ENCODE measurements around the gene XYLT1. TPM values are rescaled to one million over a fixed set of nuclear protein-coding genes. Genes with fewer than 3 reads are reported as not detected.

The XYLT1 gene
- total RNA-seq, 2 experiments from 2014 or later, result 46.6 to 50.1 TPM

GRCh38 chr16:17432901-17433576 lies 37.7 kb downstream of the XYLT1 start:
- Mint-ChIP-seq H3K4me3 (no peak overlapping the region), H3K27ac (no peak overlapping the region), H3K27me3 (no peaks in the 10 kb centered on the region), H3K36me3 (ENCODE audit: low read depth) (peaks cover 71% of the 10 kb centered on the region), H3K4me1 (peaks cover 23% of the 10 kb centered on the region), H3K9me3 (no peaks in the 10 kb centered on the region)
- CTCF ChIA-PET, result interaction anchor here (0.8 to 1.0 kb wide), 3 partner anchors 8 to 160 kb away, joined by 3 to 5 read pairs (median 3); no protein-coding TSS in a partner anchor
- POLR2A ChIA-PET, result interaction anchor here (0.6 kb wide), 1 partner anchor 1406 kb away, joined by 6 read pairs; no protein-coding TSS in a partner anchor
- no peak for DNase-seq

- peaks cover 19% of the 10 kb centered on the region for H3K4me1 Mint-ChIP-seq
- no peaks in the 10 kb centered on the region for H3K9me3 Mint-ChIP-seq
- H3K36me3 Mint-ChIP-seq (ENCODE audit: low read depth), result peaks cover 67% of the 10 kb centered on the region
- no peak overlapping the region for H3K4me3 Mint-ChIP-seq
- DNase-seq, result no peak
- ChIA-PET CTCF (interaction anchor here (0.6 kb wide), 1 partner anchor 1628 kb away, joined by 4 read pairs; no protein-coding TSS in a partner anchor), POLR2A (no interaction called here)
- no peaks in the 10 kb centered on the region for H3K27me3 Mint-ChIP-seq
- no peak overlapping the region for H3K27ac Mint-ChIP-seq
These were observed 38.7 kb downstream of the XYLT1 start for GRCh38 chr16:17431968-17432625.

- CTCF ChIA-PET, result interaction anchor here (0.9 kb wide), 1 partner anchor 11 kb away, joined by 3 read pairs; no protein-coding TSS in a partner anchor
- H3K9me3 Mint-ChIP-seq, result no peaks in the 10 kb centered on the region
- H3K27ac Mint-ChIP-seq, result no peak overlapping the region
- POLR2A ChIA-PET, result interaction anchor here (0.6 kb wide), 2 partner anchors 14 to 85 kb away, joined by 3 to 4 read pairs; no protein-coding TSS in a partner anchor
- no peak overlapping the region for H3K4me3 Mint-ChIP-seq
- H3K27me3 Mint-ChIP-seq, result no peaks in the 10 kb centered on the region
- DNase-seq, result no peak
- peaks cover 17% of the 10 kb centered on the region for H3K4me1 Mint-ChIP-seq
- H3K36me3 Mint-ChIP-seq (ENCODE audit: low read depth), result peaks cover 64% of the 10 kb centered on the region
These were observed 39.7 kb downstream of the XYLT1 start for GRCh38 chr16:17431012-17431411.

GRCh38 chr16:17426451-17426850 lies 44.3 kb downstream of the XYLT1 start:
- POLR2A ChIA-PET, result no interaction called here
- peaks cover 48% of the 10 kb centered on the region for H3K36me3 Mint-ChIP-seq (ENCODE audit: low read depth)
- CTCF ChIA-PET, result no interaction called here

GRCh38 chr16:17424771-17425170 lies 46.0 kb downstream of the XYLT1 start:
- Mint-ChIP-seq H3K27ac (no peak overlapping the region), H3K36me3 (ENCODE audit: low read depth) (peaks cover 42% of the 10 kb centered on the region), H3K27me3 (no peaks in the 10 kb centered on the region), H3K4me1 (peaks cover 18% of the 10 kb centered on the region), H3K9me3 (peaks cover 5% of the 10 kb centered on the region), H3K4me3 (no peak overlapping the region)
- DNase-seq, result no peak
- ChIA-PET CTCF (interaction anchor here (0.9 to 1.0 kb wide), 3 partner anchors 8 to 10 kb away, joined by 3 to 4 read pairs (median 3); no protein-coding TSS in a partner anchor), POLR2A (no interaction called here)

More at GRCh38 chr16:17426451-17426850, 44.3 kb downstream of the XYLT1 start:
- no peak overlapping the region for H3K4me3 Mint-ChIP-seq
- H3K27ac Mint-ChIP-seq, result no peak overlapping the region
- H3K9me3 Mint-ChIP-seq, result peaks cover 5% of the 10 kb centered on the region
- no peaks in the 10 kb centered on the region for H3K27me3 Mint-ChIP-seq
- H3K4me1 Mint-ChIP-seq, result peaks cover 15% of the 10 kb centered on the region
- no peak for DNase-seq

- ChIA-PET POLR2A (no interaction called here), CTCF (interaction anchor here (0.6 kb wide), 1 partner anchor 14 kb away, joined by 3 read pairs; no protein-coding TSS in a partner anchor)
- no peak for DNase-seq
- peaks cover 18% of the 10 kb centered on the region for H3K4me1 Mint-ChIP-seq
- peak overlapping the region; percentile 14 for H3K27ac Mint-ChIP-seq
- peaks cover 5% of the 10 kb centered on the region for H3K9me3 Mint-ChIP-seq
- no peaks in the 10 kb centered on the region for H3K27me3 Mint-ChIP-seq
- no peak overlapping the region for H3K4me3 Mint-ChIP-seq
- H3K36me3 Mint-ChIP-seq (ENCODE audit: low read depth), result peaks cover 30% of the 10 kb centered on the region
These were observed 47.5 kb downstream of the XYLT1 start for GRCh38 chr16:17423221-17423620.

- Mint-ChIP-seq H3K27ac (no peak overlapping the region), H3K36me3 (ENCODE audit: low read depth) (peaks cover 27% of the 10 kb centered on the region), H3K9me3 (peaks cover 7% of the 10 kb centered on the region), H3K27me3 (no peaks in the 10 kb centered on the region), H3K4me1 (peaks cover 31% of the 10 kb centered on the region), H3K4me3 (no peak overlapping the region)
- no peak for DNase-seq
- POLR2A ChIA-PET, result no interaction called here
- CTCF ChIA-PET, result interaction anchor here (0.6 kb wide), 1 partner anchor 186 kb away, joined by 3 read pairs; no protein-coding TSS in a partner anchor
These were observed 49.9 kb downstream of the XYLT1 start for GRCh38 chr16:17420816-17421215.

GRCh38 chr16:17419266-17419665 lies 51.5 kb downstream of the XYLT1 start:
- DNase-seq, result no peak
- Mint-ChIP-seq H3K4me1 (peaks cover 41% of the 10 kb centered on the region), H3K4me3 (no peak overlapping the region), H3K9me3 (peaks cover 4% of the 10 kb centered on the region), H3K36me3 (ENCODE audit: low read depth) (peaks cover 27% of the 10 kb centered on the region), H3K27ac (no peak overlapping the region), H3K27me3 (no peaks in the 10 kb centered on the region)
- ChIA-PET POLR2A (no interaction called here), CTCF (interaction anchor here (1.0 kb wide), 1 partner anchor 15 kb away, joined by 4 read pairs; no protein-coding TSS in a partner anchor)

- no peak overlapping the region for H3K4me3 Mint-ChIP-seq
These were observed 53.0 kb downstream of the XYLT1 start for GRCh38 chr16:17417740-17418139.

GRCh38 chr16:17416461-17417311 lies 54.1 kb downstream of the XYLT1 start:
- Mint-ChIP-seq H3K27ac (peak overlapping the region; percentile 89), H3K9me3 (peaks cover 4% of the 10 kb centered on the region), H3K36me3 (ENCODE audit: low read depth) (peaks cover 43% of the 10 kb centered on the region), H3K4me1 (peaks cover 60% of the 10 kb centered on the region), H3K4me3 (peak overlapping the region; percentile 51), H3K27me3 (no peaks in the 10 kb centered on the region)
- CTCF ChIA-PET, result interaction anchor here (0.6 to 1.6 kb wide), 10 partner anchors 8 to 71 kb away, joined by 3 to 5 read pairs (median 3); partner anchors contain the start of gene XYLT1
- DNase-seq, result peak; percentile 59
- POLR2A ChIA-PET, result interaction anchor here (0.6 to 0.7 kb wide), 2 partner anchors 14 to 25 kb away, joined by 3 read pairs; no protein-coding TSS in a partner anchor

More at GRCh38 chr16:17417740-17418139, 53.0 kb downstream of the XYLT1 start:
- ChIA-PET POLR2A (no interaction called here), CTCF (interaction anchor here (0.7 to 1.5 kb wide), 4 partner anchors 11 to 58 kb away, joined by 3 to 5 read pairs (median 4); partner anchors contain the start of gene XYLT1)
- H3K27me3 Mint-ChIP-seq, result no peaks in the 10 kb centered on the region
- peaks cover 51% of the 10 kb centered on the region for H3K4me1 Mint-ChIP-seq
- peak overlapping the region; percentile 89 for H3K27ac Mint-ChIP-seq
- peaks cover 4% of the 10 kb centered on the region for H3K9me3 Mint-ChIP-seq
- H3K36me3 Mint-ChIP-seq (ENCODE audit: low read depth), result peaks cover 34% of the 10 kb centered on the region
- DNase-seq, result no peak

GRCh38 chr16:17414916-17415315 lies 55.8 kb downstream of the XYLT1 start:
- CTCF ChIA-PET, result interaction anchor here (0.6 to 0.8 kb wide), 2 partner anchors 10 to 29 kb away, joined by 3 read pairs; no protein-coding TSS in a partner anchor
- H3K4me3 Mint-ChIP-seq, result no peak overlapping the region

GRCh38 chr16:17414421-17414820 lies 56.3 kb downstream of the XYLT1 start:
- no peak for DNase-seq
- POLR2A ChIA-PET, result no interaction called here
- Mint-ChIP-seq H3K4me3 (no peak overlapping the region), H3K27me3 (no peaks in the 10 kb centered on the region), H3K27ac (peak overlapping the region; percentile 61), H3K9me3 (peaks cover 7% of the 10 kb centered on the region), H3K36me3 (ENCODE audit: low read depth) (peaks cover 54% of the 10 kb centered on the region), H3K4me1 (peaks cover 61% of the 10 kb centered on the region)
- CTCF ChIA-PET, result no interaction called here

More at GRCh38 chr16:17414916-17415315, 55.8 kb downstream of the XYLT1 start:
- Mint-ChIP-seq H3K27me3 (no peaks in the 10 kb centered on the region), H3K27ac (peak overlapping the region; percentile 61), H3K36me3 (ENCODE audit: low read depth) (peaks cover 52% of the 10 kb centered on the region), H3K9me3 (peaks cover 7% of the 10 kb centered on the region), H3K4me1 (peaks cover 60% of the 10 kb centered on the region)
- DNase-seq, result no peak
- POLR2A ChIA-PET, result no interaction called here

All from activated CD4-positive, alpha-beta T cell treated with anti-CD3 and anti-CD28 coated beads, Interleukin-2, amount 10 ng/mL, durations not matched to agents 7 days and 5 days (primary cell).